Aortic smooth muscle cell (primary cell): Measurements from ENCODE around the gene AMPH. TPM values are rescaled to one million over a fixed set of nuclear protein-coding genes. Genes with fewer than 3 reads are reported as not detected.

Source experiments
- total RNA-seq: library from RNA; depleted of rRNA; stranded (reverse); fragments of >200 nt; gene quantifications from 2 replicates; pipeline ENCODE4 v1.2.3, GENCODE V29; 2014

The AMPH gene
- 0.19 and 0.26 TPM in 2 replicates for total RNA-seq

GRCh38 chr7:38630720-38631673, at the start of gene AMPH:
Gene AMPH (minus strand): TSS chr7:38631373. CDS start chr7:38631351, 22 bp downstream.

